Activated CD8-positive, alpha-beta memory T cell treated with anti-CD3 and anti-CD28 coated beads, Interleukin-2, amount 10 ng/mL, durations not matched to agents 7 days and 5 days (primary cell): ENCODE results near the gene MBD4. TPM values are rescaled to one million over a fixed set of nuclear protein-coding genes. Genes with fewer than 3 reads are reported as not detected.
"Not testable (repeated sequence)": the region's sequence is repeated elsewhere in the genome, so short reads cannot be mapped to it uniquely, and the experiment has no call there.

Experiments
- ATAC-seq: fragments of 150-1000 bp; cut with Tn5 transposase; one replicate; pipeline ENCODE4 v1.10.0; 2021; ENCODE audit warnings: moderate library complexity
- CTCF ChIA-PET: fragments of 350-600 bp; sonication (Branson Sonifier 250); formaldehyde crosslinking; loops from one replicate; lab custom pipeline; 2021; ENCODE audit warnings: antibody characterized with exemption; lab: Charles Lee
- DNase-seq: peaks from one replicate; pipeline ENCODE4 v3.0.0-alpha.2; 2020
- H3K27ac Mint-ChIP-seq: one replicate; pipeline ENCODE4 v1.8.0; 2021; ENCODE audit warnings: mild to moderate bottlenecking, mixed read lengths
- H3K27me3 Mint-ChIP-seq: one replicate; pipeline ENCODE4 v1.8.0; 2021; ENCODE audit warnings: mixed read lengths
- H3K36me3 Mint-ChIP-seq: one replicate; pipeline ENCODE4 v1.8.0; 2021; ENCODE audit warnings: mild to moderate bottlenecking, mixed read lengths
- H3K4me1 Mint-ChIP-seq: one replicate; pipeline ENCODE4 v1.8.0; 2021; ENCODE audit warnings: mixed read lengths
- H3K4me3 Mint-ChIP-seq: one replicate; pipeline ENCODE4 v1.8.0; 2021; ENCODE audit warnings: mild to moderate bottlenecking, moderate library complexity, mixed read lengths
- H3K9me3 Mint-ChIP-seq: one replicate; pipeline ENCODE4 v1.8.0; 2022; ENCODE audit warnings: low read depth, mixed read lengths
- total RNA-seq, 2 experiments: library from RNA; stranded (reverse); gene quantifications; one replicate each; pipeline ENCODE4 v1.2.3, GENCODE V29; 2021

MBD4 gene
- total RNA-seq, 2 experiments from 2014 or later = 51.9 to 52.0 TPM

GRCh38 chr3:129388791-129389571 is 50.8 kb downstream of the MBD4 start:
- H3K27ac Mint-ChIP-seq, DNase-seq, H3K4me3 Mint-ChIP-seq, ATAC-seq, CTCF ChIA-PET, H3K9me3 Mint-ChIP-seq, H3K27me3 Mint-ChIP-seq, H3K4me1 Mint-ChIP-seq: not testable (repeated sequence)
- H3K36me3 Mint-ChIP-seq = peaks cover 37% of the 10 kb centered on the region

- no peak for ATAC-seq
- H3K9me3 Mint-ChIP-seq = no peaks in the 10 kb centered on the region
- CTCF ChIA-PET = interaction anchor here (1.2 to 2.2 kb wide), 2 partner anchors 8 to 12 kb away, joined by 3 to 6 read pairs; no protein-coding TSS in a partner anchor
- H3K27ac Mint-ChIP-seq = no peak overlapping the region
- DNase-seq = no peak
- H3K4me1 Mint-ChIP-seq = no peaks in the 10 kb centered on the region
- H3K4me3 Mint-ChIP-seq = no peak overlapping the region
- H3K36me3 Mint-ChIP-seq = peaks cover 32% of the 10 kb centered on the region
- no peaks in the 10 kb centered on the region for H3K27me3 Mint-ChIP-seq
These were observed 52.3 kb downstream of the MBD4 start for GRCh38 chr3:129387487-129387886.

GRCh38 chr3:129386984-129387383 is 52.8 kb downstream of the MBD4 start:
- Mint-ChIP-seq H3K9me3 (no peaks in the 10 kb centered on the region), H3K27me3 (no peaks in the 10 kb centered on the region), H3K4me1 (no peaks in the 10 kb centered on the region), H3K36me3 (peaks cover 28% of the 10 kb centered on the region), H3K4me3 (no peak overlapping the region), H3K27ac (no peak overlapping the region)
- CTCF ChIA-PET = interaction anchor here (1.2 to 2.2 kb wide), 2 partner anchors 9 to 13 kb away, joined by 3 to 6 read pairs; no protein-coding TSS in a partner anchor
- ATAC-seq (no peak), DNase-seq (no peak)

GRCh38 chr3:129385507-129385906 is 54.2 kb downstream of the MBD4 start:
- H3K4me1 Mint-ChIP-seq, H3K4me3 Mint-ChIP-seq, ATAC-seq, H3K27me3 Mint-ChIP-seq, H3K27ac Mint-ChIP-seq, DNase-seq, H3K9me3 Mint-ChIP-seq: not testable (repeated sequence)
- CTCF ChIA-PET = interaction anchor here (2.2 kb wide), 1 partner anchor 14 kb away, joined by 6 read pairs; no protein-coding TSS in a partner anchor
- H3K36me3 Mint-ChIP-seq = peaks cover 20% of the 10 kb centered on the region

GRCh38 chr3:129384594-129385323 is 55.0 kb downstream of the MBD4 start:
- peaks cover 19% of the 10 kb centered on the region for H3K36me3 Mint-ChIP-seq
- no peaks in the 10 kb centered on the region for H3K9me3 Mint-ChIP-seq
- no peak overlapping the region for H3K27ac Mint-ChIP-seq
- no peak for ATAC-seq
- CTCF ChIA-PET = no interaction called here
- no peak overlapping the region for H3K4me3 Mint-ChIP-seq
- H3K27me3 Mint-ChIP-seq = no peaks in the 10 kb centered on the region
- H3K4me1 Mint-ChIP-seq = no peaks in the 10 kb centered on the region
- no peak for DNase-seq

- H3K27ac Mint-ChIP-seq, H3K27me3 Mint-ChIP-seq, H3K9me3 Mint-ChIP-seq, H3K4me1 Mint-ChIP-seq, ATAC-seq, DNase-seq, H3K4me3 Mint-ChIP-seq: not testable (repeated sequence)
- CTCF ChIA-PET = interaction anchor here (0.8 to 1.7 kb wide), 15 partner anchors 11 to 730 kb away, joined by 3 to 13 read pairs (median 4); no protein-coding TSS in a partner anchor
- H3K36me3 Mint-ChIP-seq = peaks cover 14% of the 10 kb centered on the region
These were observed 55.6 kb downstream of the MBD4 start for GRCh38 chr3:129384103-129384502.

- CTCF ChIA-PET = interaction anchor here (0.7 to 1.7 kb wide), 24 partner anchors 12 to 730 kb away, joined by 3 to 13 read pairs (median 4); partner anchors contain the start of genes IFT122 and MBD4
- DNase-seq (peak; percentile 66), ATAC-seq (peak; percentile 94)
- H3K27me3 Mint-ChIP-seq = no peaks in the 10 kb centered on the region
- H3K36me3 Mint-ChIP-seq = peaks cover 14% of the 10 kb centered on the region
- no peak overlapping the region for H3K4me3 Mint-ChIP-seq
- H3K27ac Mint-ChIP-seq = no peak overlapping the region
- H3K4me1 Mint-ChIP-seq = no peaks in the 10 kb centered on the region
- no peaks in the 10 kb centered on the region for H3K9me3 Mint-ChIP-seq
These were observed 56.4 kb downstream of the MBD4 start for GRCh38 chr3:129383292-129383860.

- ATAC-seq (no peak), DNase-seq (no peak)
- Mint-ChIP-seq H3K36me3 (peaks cover 6% of the 10 kb centered on the region), H3K27ac (no peak overlapping the region), H3K9me3 (no peaks in the 10 kb centered on the region), H3K4me3 (no peak overlapping the region), H3K4me1 (no peaks in the 10 kb centered on the region), H3K27me3 (no peaks in the 10 kb centered on the region)
- CTCF ChIA-PET = interaction anchor here (0.6 to 1.7 kb wide), 6 partner anchors 17 to 447 kb away, joined by 3 to 8 read pairs (median 4); no protein-coding TSS in a partner anchor
These were observed 57.4 kb downstream of the MBD4 start for GRCh38 chr3:129382366-129382765.

Other genes with a start within 250 kb of the MBD4 start
- 100 to 1,000 TPM; 130 to 141 TPM for gene COPG1, start 190.3 kb downstream of the MBD4 start, total RNA-seq
- gene HMCES, start 161.1 kb downstream of the MBD4 start, total RNA-seq = 10 to 100 TPM; 43.4 to 52.1 TPM
- gene EFCAB12, start 11.3 kb downstream of the MBD4 start, total RNA-seq = 1 to 10 TPM in 1 of 2 experiments, under 1 TPM in 1; 0.56 to 1.4 TPM
- 10 to 100 TPM; 15.6 to 34.0 TPM for gene IFT122, start 276 bp upstream of the MBD4 start, total RNA-seq
- not detected for gene RHO, start 88.7 kb upstream of the MBD4 start, total RNA-seq
- not detected for gene H1-8, start 103.2 kb upstream of the MBD4 start, total RNA-seq
- 1 to 10 TPM; 1.1 to 3.0 TPM for gene PLXND1, start 166.7 kb upstream of the MBD4 start, total RNA-seq